K562 (cell line): ENCODE data around the gene DGKE. TPM values are rescaled to one million over a fixed set of nuclear protein-coding genes. Genes with fewer than 3 reads are reported as not detected.

Experiments used
- ATAC-seq: fragments of 200-7000 bp; cut with Tn5 transposase; 3 replicates; pipeline ENCODE4 v1.9.1; 2020; ENCODE audit warnings: moderate library complexity
- BruUV-seq: library from RNA; stranded (reverse); fragments of 400-500 nt; replicated peaks from 2 replicates; lab custom pipeline; 2021; lab: Mats Ljungman, UMichigan
- CTCF ChIA-PET: fragments of 300-600 bp; formaldehyde crosslinking; extraction: SDS; loops from one replicate; lab custom pipeline; 2021; ENCODE audit warnings: low intra/inter-chr PET ratio; lab: Yijun Ruan, JAX
- POLR2A ChIA-PET: fragments of 300-600, 350-650 bp; sonication (Branson Sonifier 250); formaldehyde crosslinking; extraction: SDS; loops from one replicate; lab custom pipeline; 2021; ENCODE audit warnings: antibody characterized with exemption, inconsistent platforms; lab: Yijun Ruan, JAX
- DNase-seq, 4 experiments: peaks; one replicate each; pipeline versions ENCODE4 v3.0.0 to v3.0.0-alpha.2; 2011 to 2018; ENCODE audit warnings: low spot score in 3 of 4, mixed read lengths in 3 of 4; ENCODE audit errors: extremely low read depth in 1 of 4
- FAIRE-seq: peaks from 2 replicates; lab custom pipeline; 2011; peaks lifted over from hg19 to GRCh38; lab: Jason Lieb, UNC
- H2AFZ ChIP-seq: 2 replicates; pipeline ENCODE4 v1.6.0; 2011; ENCODE audit warnings: low read depth, low read length, control low read depth, inconsistent platforms
- H3K27ac ChIP-seq: fragments of 200-600 bp; 3 replicates; pipeline ENCODE4 v1.8.0; 2011; ENCODE audit warnings: low read depth, mild to moderate bottlenecking, control low read depth, inconsistent platforms, low read length, moderate library complexity, mixed read lengths; ENCODE audit errors: extremely low read depth
- H3K27me3 ChIP-seq, 2 experiments: fragments of 300-600 bp in 1 of 2; 2 replicates in 1 of 2; 3 replicates in 1 of 2; pipeline versions ENCODE4 v1.6.0 to v1.8.0; 2011; ENCODE audit warnings: inconsistent platforms in 2 of 2, low read length in 2 of 2, mild to moderate bottlenecking in 1 of 2, mixed read lengths in 1 of 2, moderate library complexity in 1 of 2; ENCODE audit not compliant: control insufficient read depth in 2 of 2, insufficient read depth in 2 of 2
- H3K36me3 ChIP-seq: fragments of 300-600 bp; 3 replicates; pipeline ENCODE4 v1.8.0; 2011; ENCODE audit warnings: mild to moderate bottlenecking, low read length, inconsistent platforms; ENCODE audit not compliant: control insufficient read depth, insufficient read depth
- H3K4me1 ChIP-seq, 2 experiments: fragments of 200-600 bp in 1 of 2; replicated peaks in 1 of 2; 2 replicates in 1 of 2; 3 replicates in 1 of 2; pipeline versions ENCODE4 v1.5.1 to v1.8.0; 2011; ENCODE audit warnings: inconsistent platforms in 2 of 2, low read length in 2 of 2, mild to moderate bottlenecking in 1 of 2, mixed read lengths in 1 of 2, moderate library complexity in 1 of 2; ENCODE audit not compliant: control insufficient read depth in 2 of 2, insufficient read depth in 2 of 2
- H3K4me2 ChIP-seq: 2 replicates; pipeline ENCODE4 v1.6.1; 2011; ENCODE audit warnings: low read length, control low read depth, inconsistent platforms, mixed read lengths; ENCODE audit not compliant: insufficient read depth
- H3K4me3 ChIP-seq: fragments of 200-600 bp; sonication (generic), shearing (Covaris generic); 2 replicates; pipeline ENCODE4 v1.5.1; 2016; ENCODE audit warnings: control low read depth, inconsistent platforms
- H3K79me2 ChIP-seq: fragments of 200-600 bp; 3 replicates; pipeline ENCODE4 v1.8.0; 2011; ENCODE audit warnings: low read length, inconsistent platforms; ENCODE audit not compliant: control insufficient read depth, insufficient read depth
- H3K9ac ChIP-seq, 2 experiments: 2 replicates each; pipeline versions ENCODE4 v1.6.0 to v1.6.1; 2011; ENCODE audit warnings: low read depth in 2 of 2, low read length in 2 of 2, control low read depth in 1 of 2, inconsistent platforms in 1 of 2, mild to moderate bottlenecking in 1 of 2, mixed read lengths in 1 of 2; ENCODE audit not compliant: insufficient read depth in 1 of 2
- H3K9me1 ChIP-seq: one replicate; pipeline ENCODE4 v1.6.0; 2011; ENCODE audit warnings: inconsistent platforms, mild to moderate bottlenecking, low read length, moderate library complexity; ENCODE audit not compliant: control insufficient read depth, insufficient read depth
- H3K9me3 ChIP-seq: replicated peaks from 2 replicates; pipeline ENCODE4 v1.5.1; 2011; ENCODE audit warnings: low read depth, low read length, inconsistent platforms; ENCODE audit not compliant: control insufficient read depth, insufficient read depth
- H4K20me1 ChIP-seq: replicated peaks from 2 replicates; pipeline ENCODE4 v1.6.1; 2011; ENCODE audit warnings: low read length, inconsistent platforms, mixed read lengths; ENCODE audit not compliant: control insufficient read depth, insufficient read depth
- AFF4 ChIP-seq: sonication (generic); formaldehyde crosslinking; IDR thresholded peaks from 2 replicates; pipeline ENCODE4 v1.8.0; 2023; ENCODE audit warnings: mild to moderate bottlenecking, missing genetic modification reagents
- ERF ChIP-seq: fragments of 450-650 bp; formaldehyde crosslinking; IDR thresholded peaks from 2 replicates; pipeline ENCODE4 v1.4.0; 2020; ENCODE audit warnings: mild to moderate bottlenecking, mixed read lengths
- ZNF217 ChIP-seq: sonication (generic); formaldehyde crosslinking; IDR thresholded peaks from 2 replicates; pipeline ENCODE4 v1.8.0; 2022; ENCODE audit warnings: mild to moderate bottlenecking, missing genetic modification reagents
- WGBS: fragments of 100-300 bp; shearing (Covaris generic); methylation state at CpG from one replicate; pipeline ENCODE4 v1.1.6; 2016; ENCODE audit warnings: low coverage, mixed read lengths; ENCODE audit not compliant: insufficient coverage; ENCODE audit errors: missing lambda C conversion rate; 5-methylcytosine and 5-hydroxymethylcytosine counted together
- in situ Hi-C: fragments of 300-500 bp; cut with MboI; formaldehyde crosslinking; loops from 4 replicates; pipeline ENCODE4 v1.15.0; 2018; ENCODE audit warnings: inconsistent platforms, mixed read lengths
- intact Hi-C: fragments of 100-400 bp; cut with micrococcal nuclease; formaldehyde crosslinking; loops from 2 replicates; pipeline ENCODE4 v1.14.2; 2022
- polyA plus RNA-seq, 8 experiments: library from polyadenylated mRNA; depleted of rRNA in 4 of 8; stranded (reverse) in 5 of 8; unstranded in 3 of 8; fragments of >200 nt; fragmentation: Nextera tagmentation in 2 of 8; fragmentation: Illumina TruSeq in 1 of 8; extraction: Ambion mirVana in 2 of 8; extraction: Trizol in 1 of 8; gene quantifications; 2 replicates each; pipeline versions ENCODE4 v1.2.1 to v1.2.3, GENCODE V29; 2011 to 2014; ENCODE audit warnings: inconsistent platforms in 1 of 8, missing spikeins in 1 of 8
- total RNA-seq, 7 experiments: library from RNA; depleted of rRNA in 6 of 7; stranded (reverse); fragments of >200 nt in 6 of 7; fragmentation: Illumina TruSeq in 2 of 7; extraction: Trizol in 2 of 7; gene quantifications; 2 replicates each; pipeline versions ENCODE4 v1.2.1 to v1.2.3, GENCODE V29; 2011 to 2021; ENCODE audit warnings: low replicate concordance in 1 of 7

DGKE gene
- total and polyA plus RNA-seq, 9 of the 15 experiments (the other 6 are each of a cell fraction or from before 2014, with no cell fraction given) = 1.3 to 9.9 (median 5.9) TPM

GRCh38 chr17:56850591-56850990 is 16.6 kb downstream of the DGKE start (continued):
- no peak for TF ChIP-seq AFF4 (CRISPR knock-in tag)

- ChIA-PET POLR2A (interaction anchor here (0.7 to 4.8 kb wide), 3 partner anchors 15 to 40 kb away, joined by 3 to 24 read pairs (median 3); partner anchors contain the start of genes C17orf67 and DGKE), CTCF (no interaction called here)
- Histone ChIP-seq H3K4me3 (no peak overlapping the region), H3K4me1 (no peaks in the 10 kb centered on the region), H3K9ac (no peak overlapping the region), H3K27me3 (no peaks in the 10 kb centered on the region), H3K79me2 (no peaks in the 10 kb centered on the region), H4K20me1 (no peaks in the 10 kb centered on the region), H3K9me1 (no peaks in the 10 kb centered on the region), H3K4me2 (no peak overlapping the region), H2AFZ (no peak overlapping the region), H3K36me3 (peaks cover 67% of the 10 kb centered on the region), H3K9me3 (no peaks in the 10 kb centered on the region), H3K27ac (no peak overlapping the region)
- intact Hi-C loops (no loop called here), in situ Hi-C loops (no loop called here)
- ATAC-seq (no peak), DNase-seq (no peak), FAIRE-seq (no peak)
- no TSS peak for BruUV-seq
- WGBS = 79% methylated on average over 3 of the region's 3 CpGs
- no peak for TF ChIP-seq ERF (CRISPR knock-in tag)
- TF ChIP-seq ZNF217 (CRISPR knock-in tag) = no peak
Observed at GRCh38 chr17:56851008-56851407, 17.1 kb downstream of the DGKE start.
